ENCODE results near the gene CENPK. TPM values are rescaled to one million over a fixed set of nuclear protein-coding genes. Genes with fewer than 3 reads are reported as not detected.
"Not testable (repeated sequence)": the region's sequence is repeated elsewhere in the genome, so short reads cannot be mapped to it uniquely, and the experiment has no call there.

CENPK gene
- 0.73 TPM for total RNA-seq
- long read RNA-seq = 0 reads

GRCh38 chr5:65562731-65563701 lies at the start of gene CENPK, which contains the start of gene PPWD1:
CENPK (minus strand) TSS chr5:65563168; CDS start chr5:65554907, 8,261 bp downstream.
PPWD1 (plus strand) TSS chr5:65563296; CDS start chr5:65563311, 15 bp downstream.
- intact Hi-C loops (cut with DNase I) = loop anchor here (5.0 kb wide), 2 partner anchors 59 to 461 kb away; partner anchors contain the start of gene TRIM23
- peak; percentile 97 for DNase-seq (ENCODE audit: low spot score)

- DNase-seq (ENCODE audit: low spot score) = no peak
- intact Hi-C loops (cut with DNase I) = no loop called here
These were observed 49.4 kb upstream of the CENPK start for GRCh38 chr5:65612298-65612907.

GRCh38 chr5:65611524-65611923 lies 48.6 kb upstream of the CENPK start:
- no peak for DNase-seq (ENCODE audit: low spot score)
- intact Hi-C loops (cut with DNase I) = no loop called here

GRCh38 chr5:65601761-65602160 lies 38.8 kb upstream of the CENPK start:
- intact Hi-C loops (cut with DNase I); DNase-seq (ENCODE audit: low spot score): not testable (repeated sequence)

- no peak for DNase-seq (ENCODE audit: low spot score)
- intact Hi-C loops (cut with DNase I) = no loop called here
These were observed 25.7 kb upstream of the CENPK start for GRCh38 chr5:65588694-65589093.

GRCh38 chr5:65577141-65577540 lies 14.2 kb upstream of the CENPK start:
- intact Hi-C loops (cut with DNase I) = no loop called here
- DNase-seq (ENCODE audit: low spot score) = no peak

GRCh38 chr5:65570598-65571226 lies 7.7 kb upstream of the CENPK start:
- DNase-seq (ENCODE audit: low spot score) = no peak
- intact Hi-C loops (cut with DNase I) = no loop called here

GRCh38 chr5:65566505-65566904 lies 3.5 kb upstream of the CENPK start:
- intact Hi-C loops (cut with DNase I) = no loop called here
- DNase-seq (ENCODE audit: low spot score) = no peak

GRCh38 chr5:65563777-65564176 lies 809 bp upstream of the CENPK start:
- no peak for DNase-seq (ENCODE audit: low spot score)
- intact Hi-C loops (cut with DNase I) = loop anchor here (5.0 kb wide), 2 partner anchors 59 to 461 kb away; partner anchors contain the start of gene TRIM23

- no peak for DNase-seq (ENCODE audit: low spot score)
- intact Hi-C loops (cut with DNase I) = no loop called here
These were observed 6.2 kb downstream of the CENPK start for GRCh38 chr5:65556718-65557117.

GRCh38 chr5:65556181-65556580 lies 6.8 kb downstream of the CENPK start:
- DNase-seq (ENCODE audit: low spot score) = no peak
- intact Hi-C loops (cut with DNase I) = no loop called here

GRCh38 chr5:65555287-65555686 lies 7.7 kb downstream of the CENPK start:
- no peak for DNase-seq (ENCODE audit: low spot score)
- intact Hi-C loops (cut with DNase I) = no loop called here

GRCh38 chr5:65553941-65554340 lies 9.0 kb downstream of the CENPK start:
- no peak for DNase-seq (ENCODE audit: low spot score)
- intact Hi-C loops (cut with DNase I) = no loop called here

- intact Hi-C loops (cut with DNase I) = no loop called here
- DNase-seq (ENCODE audit: low spot score) = no peak
These were observed 14.7 kb downstream of the CENPK start for GRCh38 chr5:65548281-65548680.

GRCh38 chr5:65546141-65546540 lies 16.8 kb downstream of the CENPK start:
- intact Hi-C loops (cut with DNase I) = no loop called here
- DNase-seq (ENCODE audit: low spot score) = no peak

GRCh38 chr5:65544473-65544872 lies 18.5 kb downstream of the CENPK start:
- DNase-seq (ENCODE audit: low spot score) = no peak
- intact Hi-C loops (cut with DNase I) = no loop called here

GRCh38 chr5:65539827-65540226 lies 23.1 kb downstream of the CENPK start:
- intact Hi-C loops (cut with DNase I) = no loop called here
- no peak for DNase-seq (ENCODE audit: low spot score)

- intact Hi-C loops (cut with DNase I) = no loop called here
- DNase-seq (ENCODE audit: low spot score) = no peak
These were observed 27.4 kb downstream of the CENPK start for GRCh38 chr5:65535529-65535987.

GRCh38 chr5:65530904-65531303 lies 32.1 kb downstream of the CENPK start:
- intact Hi-C loops (cut with DNase I) = no loop called here
- no peak for DNase-seq (ENCODE audit: low spot score)

- no peak for DNase-seq (ENCODE audit: low spot score)
- intact Hi-C loops (cut with DNase I) = no loop called here
These were observed 37.2 kb downstream of the CENPK start for GRCh38 chr5:65525726-65526125.
